Lower lobe of right lung (tissue), 2 donors: ENCODE measurements around the gene ENOSF1. TPM values are rescaled to one million over a fixed set of nuclear protein-coding genes. Genes with fewer than 3 reads are reported as not detected.

ENCODE experiments used
- ATAC-seq, 2 donors: fragments of 200-7000 bp; cut with Tn5 transposase; one replicate each; pipeline ENCODE4 v1.9.1; 2020 to 2022; ENCODE audit warnings: mild to moderate bottlenecking in 2 of 2, moderate library complexity in 2 of 2
- DNase-seq: peaks from one replicate; pipeline ENCODE4 v3.0.0-alpha.2; 2020
- H3K27ac ChIP-seq: fragments of 200-600 bp; one replicate; pipeline ENCODE4 v1.8.0; 2022
- H3K27me3 ChIP-seq: fragments of 200-600 bp; one replicate; pipeline ENCODE4 v1.8.0; 2022; ENCODE audit warnings: low read depth
- H3K36me3 ChIP-seq: fragments of 200-600 bp; one replicate; pipeline ENCODE4 v1.8.0; 2022; ENCODE audit warnings: mild to moderate bottlenecking
- H3K4me1 ChIP-seq: fragments of 200-600 bp; one replicate; pipeline ENCODE4 v1.8.0; 2022
- H3K4me3 ChIP-seq: fragments of 200-600 bp; one replicate; pipeline ENCODE4 v1.8.0; 2022; ENCODE audit warnings: mild to moderate bottlenecking
- H3K9me3 ChIP-seq: fragments of 200-600 bp; one replicate; pipeline ENCODE4 v1.8.0; 2022
- CTCF ChIP-seq: fragments of 200-600 bp; IDR thresholded peaks from one replicate; pipeline ENCODE4 v1.8.0; 2022; ENCODE audit warnings: antibody characterized with exemption, mild to moderate bottlenecking
- intact Hi-C: fragments of 100-400 bp; cut with DNase I; formaldehyde crosslinking; loops from one replicate; pipeline ENCODE4 v1.11.0; 2022
- total RNA-seq: library from RNA; stranded (reverse); fragmentation: NEBNext Ultra II Directional; extraction: Animal tissue kit (Norgen Biotek cat#: 25700); gene quantifications from one replicate; pipeline ENCODE4 v1.2.1, GENCODE V29; 2021
- donor health status: DM: no; HTN: yes; CAD: no; lungs with severe emphysema.

ENOSF1 gene
- total RNA-seq, 1 donor from 2014 or later = 82.2 TPM

- Histone ChIP-seq H3K4me1 (peaks cover 19% of the 10 kb centered on the region), H3K4me3 (peak overlapping the region; percentile 70), H3K27ac (peak overlapping the region; percentile 85), H3K9me3 (no peaks in the 10 kb centered on the region), H3K27me3 (no peaks in the 10 kb centered on the region), H3K36me3 (peaks cover 2% of the 10 kb centered on the region)
- DNase-seq (peak; percentile 79), ATAC-seq (peak; percentile 74 to 80)
- intact Hi-C loops = no loop called here
- TF ChIP-seq CTCF = no peak
Observed at GRCh38 chr18:711657-712400, 601 bp downstream of the ENOSF1 start.

GRCh38 chr18:711310-711656 is 1.1 kb downstream of the ENOSF1 start:
- Histone ChIP-seq H3K27ac (peak overlapping the region; percentile 85), H3K4me1 (peaks cover 19% of the 10 kb centered on the region), H3K4me3 (peak overlapping the region; percentile 70), H3K9me3 (no peaks in the 10 kb centered on the region), H3K27me3 (no peaks in the 10 kb centered on the region), H3K36me3 (peaks cover 2% of the 10 kb centered on the region)
- intact Hi-C loops = no loop called here
- ATAC-seq = peak in 1 of 2 donors; percentile 8
- DNase-seq = no peak
- TF ChIP-seq CTCF = no peak

- no peaks in the 10 kb centered on the region for H3K9me3 ChIP-seq
- peak overlapping the region; percentile 85 for H3K27ac ChIP-seq
- intact Hi-C loops = no loop called here
- H3K4me3 ChIP-seq = peak overlapping the region; percentile 70
- H3K36me3 ChIP-seq = peaks cover 7% of the 10 kb centered on the region
- no peak for TF ChIP-seq CTCF
- H3K4me1 ChIP-seq = peaks cover 19% of the 10 kb centered on the region
- peak; percentile 4 for ATAC-seq
- no peak for DNase-seq
- H3K27me3 ChIP-seq = no peaks in the 10 kb centered on the region
Observed at GRCh38 chr18:710418-711300, 1.8 kb downstream of the ENOSF1 start.

- H3K27me3 ChIP-seq = no peaks in the 10 kb centered on the region
- intact Hi-C loops = no loop called here
- DNase-seq (no peak), ATAC-seq (peak in 1 of 2 donors; percentile 6)
- no peak overlapping the region for H3K4me3 ChIP-seq
- H3K4me1 ChIP-seq = peaks cover 19% of the 10 kb centered on the region
- H3K36me3 ChIP-seq = peaks cover 16% of the 10 kb centered on the region
- no peak overlapping the region for H3K27ac ChIP-seq
- no peaks in the 10 kb centered on the region for H3K9me3 ChIP-seq
- TF ChIP-seq CTCF = no peak
Observed at GRCh38 chr18:709771-710170, 2.7 kb downstream of the ENOSF1 start.

GRCh38 chr18:708096-708495 is 4.3 kb downstream of the ENOSF1 start:
- intact Hi-C loops = no loop called here
- H3K36me3 ChIP-seq = peaks cover 17% of the 10 kb centered on the region
- no peaks in the 10 kb centered on the region for H3K9me3 ChIP-seq
- no peak for TF ChIP-seq CTCF
- no peaks in the 10 kb centered on the region for H3K27me3 ChIP-seq
- peaks cover 26% of the 10 kb centered on the region for H3K4me1 ChIP-seq
- H3K27ac ChIP-seq = no peak overlapping the region
- DNase-seq = no peak
- ATAC-seq = no peak
- no peak overlapping the region for H3K4me3 ChIP-seq
